ENCODE results near the gene TBC1D4.

- TF ChIP-seq CTCF (IDR thresholded peaks at IDR 0.05) (no peak), POLR2A (IDR thresholded peaks at IDR 0.05) (no peak)
Measured at GRCh38 chr13:75321084-75321483, 160.9 kb downstream of the TBC1D4 start.
